ENCODE results near the gene POLR3GL. TPM values are rescaled to one million over a fixed set of nuclear protein-coding genes. Genes with fewer than 3 reads are reported as not detected.

Gene POLR3GL
- total RNA-seq, 5 donors from 2014 or later (not counting 1 experiment from before 2014, with no cell fraction given), result 30.9 to 41.7 (median 38.3) TPM

GRCh38 chr1:146010126-146010738 is 45.7 kb downstream of the POLR3GL start:
- DNase-seq, result no peak

GRCh38 chr1:146012703-146013558 is 48.4 kb downstream of the POLR3GL start:
- POLR2A ChIA-PET, result interaction anchor here in 1 of 2 donors (0.6 kb wide), 1 partner anchor 17 kb away, joined by 3 read pairs; the partner anchor contains the start of gene TXNIP
- Mint-ChIP-seq H3K27ac (no peak overlapping the region), H3K27me3 (peaks cover 3 to 8% of the 10 kb centered on the region in 2 donors), H3K4me1 (peaks cover 6 to 8% (median 7%) of the 10 kb centered on the region in 3 donors), H3K9me3 (no peaks in the 10 kb centered on the region), H3K4me3 (no peak overlapping the region), H3K36me3 (no peaks in the 10 kb centered on the region)
- no peaks in the 10 kb centered on the region for H3K36me3 ChIP-seq (ENCODE audit: control insufficient read depth in 2 of 2, extremely low read depth in 1 of 2, insufficient read depth in 1 of 2, low read length in 1 of 2)
- no peak overlapping the region for H3K27ac ChIP-seq (ENCODE audit: low read length)
- peak in 29 of 35 experiments; percentile 29 to 86 (median 55) for DNase-seq
- H3K4me1 ChIP-seq (ENCODE audit: control insufficient read depth in 1 of 2, extremely low read depth in 1 of 2, insufficient read depth in 2 of 2, low read length in 2 of 2), result peaks cover 0 to under 1% of the 10 kb centered on the region in 2 experiments
- CTCF ChIA-PET, result interaction anchor here (0.6 to 8.4 kb wide), 13 partner anchors 11 to 210 kb away, joined by 3 to 148 read pairs (median 4); partner anchors contain the start of genes ANKRD34A (in 1 of the 2), NUDT17 (in 1 of the 2) and POLR3GL (in 1 of the 2)
- no CpG with 5 or more reads among the region's 4 CpGs for WGBS (ENCODE audit: insufficient coverage)
- H3K27me3 ChIP-seq (replicated peaks in 1 of 2; ENCODE audit: control insufficient read depth in 2 of 2, extremely low read depth in 1 of 2, insufficient read depth in 2 of 2, low read length in 1 of 2), result peaks cover 0 to 4% of the 10 kb centered on the region in 2 experiments
- H3K9me3 ChIP-seq, result no peaks in the 10 kb centered on the region
- H3K4me3 ChIP-seq (ENCODE audit: control insufficient read depth in 1 of 2, extremely low read depth in 1 of 2, low read length in 1 of 2), result no peak overlapping the region
- ATAC-seq (replicated peaks in 1 of 4), result peak in 3 of 4 experiments; percentile 59 to 79 (median 73)

More at GRCh38 chr1:146010126-146010738, 45.7 kb downstream of the POLR3GL start:
- Histone ChIP-seq H3K9me3 (no peaks in the 10 kb centered on the region), H3K27ac (ENCODE audit: low read length) (no peak overlapping the region), H3K4me1 (ENCODE audit: control insufficient read depth in 1 of 2, extremely low read depth in 1 of 2, insufficient read depth in 2 of 2, low read length in 2 of 2) (peaks cover 13 to 24% of the 10 kb centered on the region in 2 experiments), H3K4me3 (ENCODE audit: control insufficient read depth in 1 of 2, extremely low read depth in 1 of 2, low read length in 1 of 2) (no peak overlapping the region), H3K27me3 (replicated peaks in 1 of 2; ENCODE audit: control insufficient read depth in 2 of 2, extremely low read depth in 1 of 2, insufficient read depth in 2 of 2, low read length in 1 of 2) (no peaks in the 10 kb centered on the region), H3K36me3 (ENCODE audit: control insufficient read depth in 2 of 2, extremely low read depth in 1 of 2, insufficient read depth in 1 of 2, low read length in 1 of 2) (no peaks in the 10 kb centered on the region)
- ChIA-PET CTCF (interaction anchor here (0.6 to 8.4 kb wide), 7 partner anchors 23 to 165 kb away, joined by 3 to 148 read pairs (median 3); partner anchors contain the start of genes NUDT17 (in 1 of the 2) and RBM8A (in 1 of the 2)), POLR2A (no interaction called here)
- ATAC-seq (replicated peaks in 1 of 4), result no peak
- Mint-ChIP-seq H3K4me3 (no peak overlapping the region), H3K36me3 (no peaks in the 10 kb centered on the region), H3K27me3 (no peaks in the 10 kb centered on the region), H3K9me3 (no peaks in the 10 kb centered on the region), H3K27ac (peak overlapping the region in 1 of 2 donors; percentile 11), H3K4me1 (peaks cover 25 to 35% (median 27%) of the 10 kb centered on the region in 3 donors)
- WGBS (ENCODE audit: insufficient coverage), result 95% methylated on average over 8 of the region's 8 CpGs

GRCh38 chr1:146013559-146013922 is 49.1 kb downstream of the POLR3GL start:
- Histone ChIP-seq H3K27me3 (replicated peaks in 1 of 2; ENCODE audit: control insufficient read depth in 2 of 2, extremely low read depth in 1 of 2, insufficient read depth in 2 of 2, low read length in 1 of 2) (peaks cover 0 to 9% of the 10 kb centered on the region in 2 experiments), H3K9me3 (no peaks in the 10 kb centered on the region), H3K4me1 (ENCODE audit: control insufficient read depth in 1 of 2, extremely low read depth in 1 of 2, insufficient read depth in 2 of 2, low read length in 2 of 2) (no peaks in the 10 kb centered on the region), H3K27ac (ENCODE audit: low read length) (no peak overlapping the region), H3K36me3 (ENCODE audit: control insufficient read depth in 2 of 2, extremely low read depth in 1 of 2, insufficient read depth in 1 of 2, low read length in 1 of 2) (no peaks in the 10 kb centered on the region), H3K4me3 (ENCODE audit: control insufficient read depth in 1 of 2, extremely low read depth in 1 of 2, low read length in 1 of 2) (no peak overlapping the region)
- DNase-seq (no peak), ATAC-seq (replicated peaks in 1 of 4) (no peak)
- peaks cover 5 to 12% of the 10 kb centered on the region in 2 donors for H3K27me3 Mint-ChIP-seq
- H3K27ac Mint-ChIP-seq, result no peak overlapping the region
- CTCF ChIA-PET, result interaction anchor here (0.6 to 8.4 kb wide), 5 partner anchors 25 to 211 kb away, joined by 3 to 148 read pairs (median 4); partner anchors contain the start of gene NUDT17 (in 2 of the 2)
- no peaks in the 10 kb centered on the region for H3K9me3 Mint-ChIP-seq
- WGBS (ENCODE audit: insufficient coverage), result 80% methylated on average over 2 of the region's 6 CpGs
- POLR2A ChIA-PET, result no interaction called here
- no peak overlapping the region for H3K4me3 Mint-ChIP-seq
- peaks cover 6 to 7% (median 6%) of the 10 kb centered on the region in 3 donors for H3K4me1 Mint-ChIP-seq
- no peaks in the 10 kb centered on the region for H3K36me3 Mint-ChIP-seq

GRCh38 chr1:146016891-146017290 is 52.4 kb downstream of the POLR3GL start:
- Histone ChIP-seq H3K9me3 (no peaks in the 10 kb centered on the region), H3K4me3 (ENCODE audit: control insufficient read depth in 1 of 2, extremely low read depth in 1 of 2, low read length in 1 of 2) (no peak overlapping the region), H3K27ac (ENCODE audit: low read length) (no peak overlapping the region), H3K27me3 (replicated peaks in 1 of 2; ENCODE audit: control insufficient read depth in 2 of 2, extremely low read depth in 1 of 2, insufficient read depth in 2 of 2, low read length in 1 of 2) (peaks cover 2 to 32% of the 10 kb centered on the region in 2 experiments), H3K4me1 (ENCODE audit: control insufficient read depth in 1 of 2, extremely low read depth in 1 of 2, insufficient read depth in 2 of 2, low read length in 2 of 2) (peaks cover 0 to 11% of the 10 kb centered on the region in 2 experiments), H3K36me3 (ENCODE audit: control insufficient read depth in 2 of 2, extremely low read depth in 1 of 2, insufficient read depth in 1 of 2, low read length in 1 of 2) (no peaks in the 10 kb centered on the region)
- Mint-ChIP-seq H3K4me1 (peaks cover 11 to 15% (median 13%) of the 10 kb centered on the region in 3 donors), H3K27ac (no peak overlapping the region), H3K9me3 (no peaks in the 10 kb centered on the region), H3K27me3 (peaks cover 30 to 41% of the 10 kb centered on the region in 2 donors), H3K4me3 (no peak overlapping the region), H3K36me3 (no peaks in the 10 kb centered on the region)
- CTCF ChIA-PET, result interaction anchor here in 1 of 2 donors (0.6 to 3.8 kb wide), 7 partner anchors 10 to 193 kb away, joined by 3 to 18 read pairs (median 3); partner anchors contain the start of genes ANKRD34A, NUDT17, POLR3GL and RNF115
- DNase-seq (no peak), ATAC-seq (replicated peaks in 1 of 4) (no peak)
- POLR2A ChIA-PET, result interaction anchor here (0.6 to 0.7 kb wide), 2 partner anchors 11 to 41 kb away, joined by 3 read pairs; no protein-coding TSS in a partner anchor
- WGBS (ENCODE audit: insufficient coverage), result no CpG with 5 or more reads among the region's 1 CpG

GRCh38 chr1:146019231-146020057 is 55.0 kb downstream of the POLR3GL start:
- Histone ChIP-seq H3K9me3 (no peaks in the 10 kb centered on the region), H3K27ac (ENCODE audit: low read length) (no peak overlapping the region), H3K27me3 (replicated peaks in 1 of 2; ENCODE audit: control insufficient read depth in 2 of 2, extremely low read depth in 1 of 2, insufficient read depth in 2 of 2, low read length in 1 of 2) (peaks cover 2 to 36% of the 10 kb centered on the region in 2 experiments), H3K4me1 (ENCODE audit: control insufficient read depth in 1 of 2, extremely low read depth in 1 of 2, insufficient read depth in 2 of 2, low read length in 2 of 2) (peaks cover 0 to 11% of the 10 kb centered on the region in 2 experiments), H3K4me3 (ENCODE audit: control insufficient read depth in 1 of 2, extremely low read depth in 1 of 2, low read length in 1 of 2) (no peak overlapping the region), H3K36me3 (ENCODE audit: control insufficient read depth in 2 of 2, extremely low read depth in 1 of 2, insufficient read depth in 1 of 2, low read length in 1 of 2) (no peaks in the 10 kb centered on the region)
- H3K4me3 Mint-ChIP-seq, result peak overlapping the region in 1 of 3 donors; percentile 39
- ATAC-seq (replicated peaks in 1 of 4), result peak; percentile 44 to 52 (median 45)
- peak in 1 of 35 experiments; percentile 10 for DNase-seq
- ChIA-PET POLR2A (interaction anchor here (0.5 to 0.7 kb wide), 2 partner anchors 135 to 191 kb away, joined by 3 to 4 read pairs; no protein-coding TSS in a partner anchor), CTCF (interaction anchor here in 1 of 2 donors (3.8 kb wide), 1 partner anchor 41 kb away, joined by 18 read pairs; no protein-coding TSS in a partner anchor)
- H3K9me3 Mint-ChIP-seq, result no peaks in the 10 kb centered on the region
- H3K36me3 Mint-ChIP-seq, result no peaks in the 10 kb centered on the region
- peaks cover 5 to 11% (median 6%) of the 10 kb centered on the region in 3 donors for H3K4me1 Mint-ChIP-seq
- whole genome bisulfite sequencing (ENCODE audit: insufficient coverage), result 15% methylated on average over 29 of the region's 43 CpGs
- H3K27ac Mint-ChIP-seq, result peak overlapping the region in 1 of 2 donors; percentile 2
- peaks cover 39 to 49% of the 10 kb centered on the region in 2 donors for H3K27me3 Mint-ChIP-seq
